ENCODE measurements around the gene FAAP24.
"Not testable (repeated sequence)": the region's sequence is repeated elsewhere in the genome, so short reads cannot be mapped to it uniquely, and the experiment has no call there.

Gene FAAP24, protein sequence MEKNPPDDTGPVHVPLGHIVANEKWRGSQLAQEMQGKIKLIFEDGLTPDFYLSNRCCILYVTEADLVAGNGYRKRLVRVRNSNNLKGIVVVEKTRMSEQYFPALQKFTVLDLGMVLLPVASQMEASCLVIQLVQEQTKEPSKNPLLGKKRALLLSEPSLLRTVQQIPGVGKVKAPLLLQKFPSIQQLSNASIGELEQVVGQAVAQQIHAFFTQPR

GRCh38 chr19:32971715-32972540, at the start of gene FAAP24, which contains the start of gene CEP89:
FAAP24 (plus strand) TSS chr19:32972242; CDS start chr19:32973197, 955 bp downstream.
CEP89 (minus strand) TSS chr19:32971958; CDS start chr19:32971874, 84 bp downstream.
- DNase-seq = peak; percentile 99 to 100

GRCh38 chr19:32924200-32924599, 47.8 kb upstream of the FAAP24 start:
- DNase-seq = no peak

DNA sequence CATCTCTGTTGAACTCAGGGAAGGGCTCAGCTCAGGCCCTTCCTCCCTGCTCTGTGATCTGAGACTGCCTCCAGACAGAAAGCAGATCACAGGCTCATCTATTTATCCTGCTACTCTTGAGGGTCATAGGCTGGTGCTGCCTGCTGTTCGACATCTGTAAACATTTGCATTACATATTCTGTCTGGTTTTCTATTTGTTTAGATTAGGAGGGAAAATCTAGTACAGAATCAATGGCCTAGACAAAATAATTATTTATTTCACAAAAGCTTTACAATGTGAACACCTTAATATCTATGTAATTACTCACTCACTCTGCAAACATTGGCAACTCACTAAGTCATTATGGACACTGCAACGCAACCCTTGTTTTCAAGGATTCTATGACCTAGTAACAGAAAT, 43.2 kb upstream of the FAAP24 start:
- no peak for DNase-seq

DNA sequence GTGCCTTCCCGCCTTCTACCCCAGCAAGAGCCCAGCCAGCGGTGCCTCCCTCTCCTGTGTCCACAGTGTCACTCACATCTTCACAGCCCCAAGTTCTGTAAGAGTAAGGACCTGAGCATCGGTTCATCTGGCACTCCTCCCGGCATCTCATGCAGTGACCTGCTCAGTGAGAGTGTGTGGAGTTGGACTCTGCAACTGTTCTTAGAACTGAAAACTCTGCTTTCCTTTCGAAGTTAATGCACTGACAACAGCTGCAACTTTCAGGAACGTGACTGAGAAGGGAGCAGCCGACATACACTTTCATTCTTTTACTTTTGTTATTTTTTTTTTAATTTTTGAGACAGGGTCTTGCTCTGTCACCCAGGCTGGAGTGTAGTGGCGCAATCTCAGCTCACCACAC, 41.5 kb upstream of the FAAP24 start:
- no peak for DNase-seq

DNA sequence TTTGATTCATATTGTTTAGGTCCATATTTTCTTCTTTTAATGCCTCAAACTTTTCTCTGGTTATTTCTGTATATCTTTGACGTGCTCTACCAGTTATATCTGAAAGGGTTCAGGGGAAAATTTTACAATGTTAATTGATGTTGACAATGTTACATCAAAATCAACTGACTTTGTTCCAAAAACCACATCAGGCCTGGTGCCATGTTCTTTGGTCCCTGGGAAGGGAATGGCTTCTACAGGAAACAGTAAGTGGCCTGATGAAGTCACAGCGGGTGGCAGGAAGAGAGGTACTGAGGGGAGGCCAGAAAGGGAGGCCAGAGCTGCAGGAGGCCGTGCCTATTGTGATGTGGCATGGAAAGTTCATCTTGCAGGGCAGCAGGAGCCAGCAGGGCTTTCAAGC, 38.5 kb upstream of the FAAP24 start:
- no peak for DNase-seq

GRCh38 chr19:32935629-32936028, 36.4 kb upstream of the FAAP24 start:
- no peak for DNase-seq

GRCh38 chr19:32936065-32936464, 36.0 kb upstream of the FAAP24 start:
- DNase-seq = no peak

GRCh38 chr19:32941273-32941672, 30.8 kb upstream of the FAAP24 start:
- not testable (repeated sequence) for DNase-seq

GRCh38 chr19:32945260-32945659, 26.8 kb upstream of the FAAP24 start:
- DNase-seq = no peak

DNA sequence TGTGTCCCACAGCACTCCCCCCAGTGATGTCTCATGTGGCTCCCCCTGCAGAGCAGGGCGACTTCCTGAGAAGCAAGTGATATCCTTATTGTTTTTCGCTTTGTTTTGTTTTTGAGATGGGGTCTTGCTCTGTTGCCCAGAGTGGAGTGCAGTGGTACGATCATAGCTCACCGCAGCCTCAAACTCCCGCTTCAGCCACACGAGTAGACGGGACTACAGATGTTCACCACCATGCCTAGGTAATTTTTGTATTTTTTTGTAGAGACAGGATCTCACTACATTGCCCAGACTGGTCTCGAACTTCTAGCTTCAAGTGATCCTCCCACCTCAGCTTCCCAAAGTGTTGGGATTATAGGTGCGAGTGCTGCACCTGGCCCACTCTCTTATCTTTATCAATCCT, 5.3 kb upstream of the FAAP24 start:
- no peak for DNase-seq

DNA sequence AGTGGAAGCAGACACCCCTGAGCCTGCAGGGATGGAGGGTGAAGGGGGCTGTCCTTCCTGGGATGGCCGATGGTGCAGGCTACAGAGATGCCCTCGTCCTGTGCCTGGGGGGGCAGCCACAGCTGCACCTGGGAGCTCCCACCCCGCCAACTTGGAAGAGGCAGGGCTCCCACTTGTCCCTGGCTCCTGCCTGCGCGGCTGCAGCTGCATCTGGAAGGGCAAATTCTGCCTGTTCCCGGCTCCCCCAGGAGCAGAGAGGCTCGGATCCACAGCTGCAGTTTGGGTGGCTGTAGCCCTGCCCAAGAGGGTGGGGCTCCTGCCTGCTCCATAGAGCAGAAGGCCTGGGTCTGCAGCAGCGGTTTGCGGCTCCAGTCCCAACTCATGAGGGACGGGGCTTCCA, 2.5 kb upstream of the FAAP24 start:
- no peak for DNase-seq

DNA sequence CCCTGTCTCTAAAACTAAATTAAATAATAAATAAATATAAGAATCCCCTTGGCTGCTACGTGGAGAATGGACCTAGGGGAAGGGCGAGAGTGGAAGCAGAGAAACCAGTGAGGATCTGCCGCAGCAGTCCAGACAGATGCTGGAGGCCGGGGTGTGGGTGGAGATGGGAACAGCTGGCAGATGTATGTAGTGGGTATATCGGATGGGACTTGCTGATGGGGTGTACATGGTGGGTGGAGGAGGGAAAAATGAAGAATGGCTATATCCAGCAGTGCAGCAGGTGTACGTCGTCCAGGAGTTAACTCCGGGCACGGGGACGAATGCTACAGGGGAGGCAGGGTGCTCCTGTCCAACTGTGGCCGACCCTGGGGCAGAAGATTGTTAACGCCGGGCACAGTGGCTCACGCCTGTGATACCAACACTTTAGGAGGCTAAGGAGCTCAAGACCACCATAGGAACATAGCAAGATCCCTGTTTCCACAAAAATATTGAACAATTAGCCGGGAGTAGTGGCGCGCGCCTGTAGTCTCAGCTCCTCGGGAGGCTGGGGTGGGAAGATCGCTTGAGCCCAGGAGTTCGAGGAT, 938 bp upstream of the FAAP24 start:
- DNase-seq = no peak

DNA sequence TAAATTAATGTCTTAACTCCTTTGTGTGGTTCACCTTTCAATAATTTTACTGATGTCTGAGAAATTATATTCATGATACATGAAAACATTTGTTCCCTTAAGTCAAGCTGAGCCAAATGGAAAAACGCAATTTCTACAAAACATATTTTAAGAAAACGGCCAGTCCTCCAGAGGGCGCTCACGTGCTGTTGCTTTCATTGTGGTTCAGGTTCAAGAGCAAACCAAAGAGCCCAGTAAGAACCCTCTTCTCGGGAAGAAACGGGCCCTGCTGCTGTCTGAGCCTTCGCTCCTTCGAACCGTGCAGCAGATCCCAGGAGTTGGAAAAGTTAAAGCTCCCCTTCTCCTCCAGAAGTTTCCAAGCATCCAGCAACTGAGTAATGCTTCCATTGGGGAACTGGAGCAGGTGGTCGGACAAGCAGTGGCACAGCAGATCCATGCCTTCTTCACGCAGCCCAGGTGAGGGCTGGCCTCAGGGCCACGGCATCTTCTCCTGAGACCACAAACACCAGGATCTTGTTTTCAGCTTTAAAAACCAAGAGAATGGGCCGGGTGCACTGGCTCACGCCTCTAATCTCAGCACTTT, 4.3 kb downstream of the FAAP24 start:
- DNase-seq = peak; percentile 64 to 70

GRCh38 chr19:32977280-32977679, 5.2 kb downstream of the FAAP24 start:
- DNase-seq = no peak

DNA sequence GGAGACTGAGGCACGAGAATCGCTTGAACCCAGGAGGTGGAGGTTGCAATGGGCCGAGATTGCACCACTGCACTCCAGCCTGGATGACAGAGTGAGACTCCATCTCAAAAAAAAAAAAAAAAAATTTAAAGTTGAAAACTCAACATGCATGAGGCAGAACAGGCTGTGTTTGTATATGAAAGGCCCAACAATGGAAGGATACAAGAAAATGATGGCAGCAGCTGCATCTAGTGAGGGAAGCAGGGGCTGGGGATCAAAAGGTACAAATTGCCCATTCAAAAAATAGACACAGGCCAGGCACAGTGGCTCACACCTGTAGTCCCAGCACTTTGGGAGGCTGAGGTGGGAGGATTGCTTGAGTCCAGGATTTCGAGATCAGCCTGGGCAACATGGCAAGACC, 5.8 kb downstream of the FAAP24 start:
- DNase-seq = not testable (repeated sequence)

DNA sequence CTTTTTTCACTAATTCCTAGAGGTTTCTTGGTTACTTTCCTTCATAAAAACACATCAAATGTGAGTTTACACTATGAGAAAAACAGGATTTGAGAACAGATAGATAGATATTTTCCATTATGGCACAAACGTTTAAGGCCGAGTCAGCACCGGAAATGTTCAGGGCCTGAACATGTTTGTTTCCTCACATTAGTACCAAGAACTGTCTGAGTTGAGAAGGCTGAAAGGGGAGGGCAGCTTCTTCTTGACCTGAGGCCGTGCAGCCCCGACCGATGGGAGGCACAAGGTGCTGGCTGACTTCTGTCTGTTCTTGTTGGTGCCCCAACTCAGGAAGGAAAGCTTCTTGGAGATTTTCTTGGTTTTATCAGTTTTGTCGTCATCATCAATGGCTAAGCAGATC, 7.8 kb downstream of the FAAP24 start:
- not testable (repeated sequence) for DNase-seq

DNA sequence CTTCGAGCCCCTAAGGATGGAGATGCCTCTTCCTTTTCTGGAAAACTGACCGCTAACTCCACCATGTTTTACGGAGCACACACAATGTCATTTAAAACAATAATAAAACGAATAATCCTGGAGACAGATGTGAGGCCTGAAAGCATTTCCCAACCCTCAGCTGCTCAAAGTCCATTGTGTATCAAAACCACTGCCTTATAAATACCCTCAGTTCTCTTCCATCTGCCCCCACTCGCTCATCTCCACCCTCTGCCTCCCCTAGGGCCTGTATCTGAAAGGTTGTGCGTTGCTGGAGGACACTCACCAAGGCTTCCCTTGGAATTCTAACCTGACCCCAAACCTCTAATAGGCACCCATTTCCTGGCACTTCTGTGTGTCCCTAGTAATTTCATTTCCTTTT, 10.4 kb downstream of the FAAP24 start:
- DNase-seq = not testable (repeated sequence)

DNA sequence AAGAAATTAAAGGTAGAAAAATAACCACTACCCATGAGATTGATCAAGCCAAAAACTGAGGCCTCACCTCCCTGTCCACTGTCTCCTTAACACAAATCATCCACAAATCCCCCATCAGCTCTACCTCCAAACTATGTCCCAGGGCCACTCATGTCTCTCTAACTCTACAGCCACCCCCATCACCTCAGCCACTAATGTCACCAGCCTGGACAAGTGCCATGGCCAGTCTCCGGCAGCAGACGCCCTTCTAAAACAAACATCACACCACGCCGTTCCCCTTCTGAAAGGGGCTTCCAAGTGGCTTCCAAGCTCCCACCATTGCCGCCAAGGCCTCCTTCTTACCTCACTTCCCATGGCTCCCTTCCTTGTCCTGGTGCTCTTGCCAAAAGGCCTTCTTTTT, 16.2 kb downstream of the FAAP24 start:
- DNase-seq = not testable (repeated sequence)

- DNase-seq = no peak
Observed at GRCh38 chr19:32988724-32989123, 16.7 kb downstream of the FAAP24 start.

- not testable (repeated sequence) for DNase-seq
Observed at GRCh38 chr19:32995966-32996365, 23.9 kb downstream of the FAAP24 start.

DNA sequence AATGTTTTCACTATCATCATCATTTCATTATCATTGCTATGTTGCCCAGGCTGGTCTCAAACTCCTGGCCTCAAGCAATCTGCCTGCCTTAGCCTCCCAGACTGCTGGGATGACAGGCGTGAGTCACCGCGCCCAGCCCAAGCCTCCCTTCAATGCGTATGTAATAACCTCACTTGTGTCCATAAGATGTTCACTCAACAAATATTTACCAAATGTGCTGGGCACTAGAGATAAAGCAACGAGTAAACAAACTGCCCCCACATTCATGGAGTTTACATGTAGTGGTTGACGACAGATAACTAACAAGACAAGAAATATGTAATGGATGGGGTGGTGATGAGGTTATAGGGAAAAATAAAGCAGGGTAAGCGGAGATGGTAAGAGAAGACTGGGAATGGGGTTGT, 25.0 kb downstream of the FAAP24 start:
- DNase-seq = not testable (repeated sequence)

- DNase-seq = no peak
Observed at GRCh38 chr19:32997716-32998355, 25.8 kb downstream of the FAAP24 start.

- DNase-seq = no peak
Observed at GRCh38 chr19:32998722-32999121, 26.7 kb downstream of the FAAP24 start.

Data from CD4-positive, alpha-beta T cell treated with Interleukin-4 for 1 hour (primary cell).